Ovary (tissue), 3 donors: ENCODE results near the gene BRSK2.

Source experiments
- CTCF ChIP-seq, 3 donors: fragments of 450-650 bp in 2 of 3; fragments of 200-600 bp in 1 of 3; IDR thresholded peaks; one replicate each; pipeline versions ENCODE4 v1.5.1 to v1.8.0; 2016 to 2022; ENCODE audit warnings: antibody characterized with exemption in 3 of 3, mild to moderate bottlenecking in 1 of 3
- POLR2A ChIP-seq: fragments of 450-650 bp; IDR thresholded peaks from one replicate; pipeline ENCODE4 v1.6.1; 2017; ENCODE audit warnings: antibody characterized with exemption, mild to moderate bottlenecking, moderate library complexity
- donor health status: DM: no; HTN: no; CAD: no.

GRCh38 chr11:1481861-1482441 lies 92.2 kb downstream of the BRSK2 start:
- no peak for TF ChIP-seq POLR2A
- no peak for TF ChIP-seq CTCF (IDR thresholded peaks at IDR 0.05)
